Thyroid gland (tissue), 4 donors: Measurements from ENCODE around the gene GRK2. TPM values are rescaled to one million over a fixed set of nuclear protein-coding genes. Genes with fewer than 3 reads are reported as not detected.

ENCODE experiments used
- DNase-seq, 2 donors: peaks; one replicate each; pipeline ENCODE4 v3.0.0-alpha.2; 2019
- H3K27ac ChIP-seq, 3 donors: fragments of 200-600 bp; sonication (generic); 1 replicate in 2 of 3; 2 replicates in 1 of 3; pipeline ENCODE4 v1.5.1; 2016 to 2019; ENCODE audit warnings: mild to moderate bottlenecking in 1 of 3, moderate library complexity in 1 of 3
- H3K27me3 ChIP-seq: fragments of 200-600 bp; sonication (generic); one replicate; pipeline ENCODE4 v1.5.1; 2019
- H3K36me3 ChIP-seq, 2 donors: fragments of 200-600 bp; sonication (generic); one replicate each; pipeline ENCODE4 v1.5.1; 2016 to 2019
- H3K4me1 ChIP-seq, 2 donors: fragments of 200-600 bp; sonication (generic); one replicate each; pipeline ENCODE4 v1.5.1; 2017 to 2019
- H3K4me3 ChIP-seq, 3 donors: fragments of 200-600 bp; sonication (generic); replicated peaks in 1 of 3; 1 replicate in 2 of 3; 2 replicates in 1 of 3; pipeline ENCODE4 v1.5.1; 2016; ENCODE audit warnings: mild to moderate bottlenecking in 1 of 3
- H3K9me3 ChIP-seq: fragments of 200-600 bp; sonication (generic); one replicate; pipeline ENCODE4 v1.5.1; 2017
- POLR2A ChIP-seq, 2 donors: fragments of 450-650 bp; IDR thresholded peaks; one replicate each; pipeline ENCODE4 v1.6.1; 2017; ENCODE audit warnings: antibody characterized with exemption in 2 of 2, mild to moderate bottlenecking in 2 of 2, moderate library complexity in 1 of 2
- WGBS, 2 donors: methylation state at CpG; one replicate each; pipeline ENCODE4 v1.1.5; 2017; 5-methylcytosine and 5-hydroxymethylcytosine counted together
- intact Hi-C: fragments of 100-400 bp; cut with DNase I; formaldehyde crosslinking; loops from one replicate; pipeline ENCODE4 v1.15.1; 2023
- total RNA-seq, 4 donors: library from RNA; depleted of rRNA; stranded (reverse); fragments of >200 nt; gene quantifications; one replicate each; pipeline ENCODE4 v1.2.3, GENCODE V29; 2016
- TF ChIP-seq, protein P1 (sequence below), 6 experiments: fragments of 200-600 bp in 3 of 6; fragments of 450-650 bp in 3 of 6; sonication (generic) in 3 of 6; IDR thresholded peaks; one replicate each; pipeline ENCODE4 v1.5.1; 2016 to 2019; ENCODE audit warnings: antibody characterized with exemption in 6 of 6, mild to moderate bottlenecking in 2 of 6, inconsistent platforms in 1 of 6, moderate library complexity in 1 of 6

The GRK2 gene
- total RNA-seq, 4 donors from 2014 or later, result 32.8 to 55.8 (median 40.6) TPM

DNA sequence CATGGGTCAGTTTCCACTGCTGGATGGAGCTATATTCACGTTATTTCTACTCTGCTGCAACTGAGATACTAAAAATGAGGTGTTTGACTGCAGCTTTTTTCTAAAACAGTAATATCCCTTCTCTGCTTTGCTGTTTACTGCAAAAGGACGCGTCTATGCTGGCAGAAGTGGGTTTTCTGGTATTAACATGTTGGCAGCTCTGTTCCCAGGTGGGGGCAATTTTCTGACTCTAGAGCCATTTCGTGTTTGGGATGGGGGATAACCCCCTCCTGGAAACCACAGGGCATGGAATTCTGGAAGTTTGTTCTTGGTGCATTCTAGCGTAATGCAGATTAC is 4.9 kb downstream of the GRK2 start:
- no peak overlapping the region for H3K4me3 ChIP-seq
- no peak overlapping the region for H3K27ac ChIP-seq
- intact Hi-C loops, result no loop called here

DNA sequence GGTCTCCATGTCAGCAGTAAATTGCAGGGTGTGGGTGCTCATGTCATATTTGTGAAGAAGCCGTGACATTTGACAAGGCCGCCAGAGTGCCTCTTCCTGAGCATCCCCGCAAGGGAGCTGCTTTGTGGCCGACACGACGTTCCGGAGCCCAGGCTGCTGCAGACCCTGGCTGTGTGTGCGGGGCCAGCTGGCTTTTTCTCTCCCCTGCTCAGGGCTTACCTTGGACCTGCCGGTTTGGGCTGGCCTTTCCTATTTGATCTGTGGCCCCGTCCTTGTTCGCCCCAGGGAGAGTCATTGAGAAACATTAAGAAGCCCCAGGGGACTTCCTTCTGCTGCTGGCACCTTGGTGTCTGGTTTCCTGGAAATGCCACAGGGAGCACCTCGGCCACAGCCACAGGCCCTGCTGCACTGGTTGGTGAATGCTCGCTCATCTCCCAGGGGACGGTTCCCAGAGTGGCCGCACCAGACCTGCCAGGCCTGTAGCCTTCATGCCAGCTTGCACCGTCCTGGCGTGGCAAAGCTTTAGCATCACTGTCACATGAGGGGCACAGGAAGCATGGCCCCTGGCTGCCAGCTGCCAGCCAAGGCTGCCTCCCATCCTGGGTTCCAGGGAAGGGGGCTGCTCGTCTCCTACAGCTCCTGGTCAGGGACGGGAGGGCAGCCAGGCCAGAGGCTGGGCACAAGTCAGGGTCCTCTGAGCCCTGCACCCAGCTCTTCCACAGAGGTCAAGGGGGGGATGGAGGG is 5.4 kb downstream of the GRK2 start:
- Histone ChIP-seq H3K4me3 (no peak overlapping the region), H3K36me3 (peaks cover 0 to 4% of the 10 kb centered on the region in 2 donors), H3K9me3 (no peaks in the 10 kb centered on the region), H3K4me1 (peaks cover 45 to 90% of the 10 kb centered on the region in 2 donors), H3K27me3 (no peaks in the 10 kb centered on the region), H3K27ac (no peak overlapping the region)
- no peak for TF ChIP-seq POLR2A (IDR thresholded peaks at IDR 0.05)
- TF ChIP-seq, protein P1, sequence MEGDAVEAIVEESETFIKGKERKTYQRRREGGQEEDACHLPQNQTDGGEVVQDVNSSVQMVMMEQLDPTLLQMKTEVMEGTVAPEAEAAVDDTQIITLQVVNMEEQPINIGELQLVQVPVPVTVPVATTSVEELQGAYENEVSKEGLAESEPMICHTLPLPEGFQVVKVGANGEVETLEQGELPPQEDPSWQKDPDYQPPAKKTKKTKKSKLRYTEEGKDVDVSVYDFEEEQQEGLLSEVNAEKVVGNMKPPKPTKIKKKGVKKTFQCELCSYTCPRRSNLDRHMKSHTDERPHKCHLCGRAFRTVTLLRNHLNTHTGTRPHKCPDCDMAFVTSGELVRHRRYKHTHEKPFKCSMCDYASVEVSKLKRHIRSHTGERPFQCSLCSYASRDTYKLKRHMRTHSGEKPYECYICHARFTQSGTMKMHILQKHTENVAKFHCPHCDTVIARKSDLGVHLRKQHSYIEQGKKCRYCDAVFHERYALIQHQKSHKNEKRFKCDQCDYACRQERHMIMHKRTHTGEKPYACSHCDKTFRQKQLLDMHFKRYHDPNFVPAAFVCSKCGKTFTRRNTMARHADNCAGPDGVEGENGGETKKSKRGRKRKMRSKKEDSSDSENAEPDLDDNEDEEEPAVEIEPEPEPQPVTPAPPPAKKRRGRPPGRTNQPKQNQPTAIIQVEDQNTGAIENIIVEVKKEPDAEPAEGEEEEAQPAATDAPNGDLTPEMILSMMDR (IDR thresholded peaks at IDR 0.05), result no peak
- intact Hi-C loops, result no loop called here
- DNase-seq, result peak in 1 of 2 donors; percentile 1
- 78 to 83% methylated on average over 13 to 17 of the region's 19 CpGs for WGBS, 2 donors

More for the DNA sequence above, 4.9 kb downstream of the GRK2 start:
- H3K36me3 ChIP-seq, result peaks cover 0 to 4% of the 10 kb centered on the region in 2 donors
- no peaks in the 10 kb centered on the region for H3K27me3 ChIP-seq
- H3K9me3 ChIP-seq, result no peaks in the 10 kb centered on the region
- DNase-seq, result no peak
- peaks cover 45 to 85% of the 10 kb centered on the region in 2 donors for H3K4me1 ChIP-seq
- TF ChIP-seq, protein P1 (IDR thresholded peaks at IDR 0.05), result no peak
- WGBS, 2 donors, result 76 to 82% methylated on average over 5 of the region's 5 CpGs

DNA sequence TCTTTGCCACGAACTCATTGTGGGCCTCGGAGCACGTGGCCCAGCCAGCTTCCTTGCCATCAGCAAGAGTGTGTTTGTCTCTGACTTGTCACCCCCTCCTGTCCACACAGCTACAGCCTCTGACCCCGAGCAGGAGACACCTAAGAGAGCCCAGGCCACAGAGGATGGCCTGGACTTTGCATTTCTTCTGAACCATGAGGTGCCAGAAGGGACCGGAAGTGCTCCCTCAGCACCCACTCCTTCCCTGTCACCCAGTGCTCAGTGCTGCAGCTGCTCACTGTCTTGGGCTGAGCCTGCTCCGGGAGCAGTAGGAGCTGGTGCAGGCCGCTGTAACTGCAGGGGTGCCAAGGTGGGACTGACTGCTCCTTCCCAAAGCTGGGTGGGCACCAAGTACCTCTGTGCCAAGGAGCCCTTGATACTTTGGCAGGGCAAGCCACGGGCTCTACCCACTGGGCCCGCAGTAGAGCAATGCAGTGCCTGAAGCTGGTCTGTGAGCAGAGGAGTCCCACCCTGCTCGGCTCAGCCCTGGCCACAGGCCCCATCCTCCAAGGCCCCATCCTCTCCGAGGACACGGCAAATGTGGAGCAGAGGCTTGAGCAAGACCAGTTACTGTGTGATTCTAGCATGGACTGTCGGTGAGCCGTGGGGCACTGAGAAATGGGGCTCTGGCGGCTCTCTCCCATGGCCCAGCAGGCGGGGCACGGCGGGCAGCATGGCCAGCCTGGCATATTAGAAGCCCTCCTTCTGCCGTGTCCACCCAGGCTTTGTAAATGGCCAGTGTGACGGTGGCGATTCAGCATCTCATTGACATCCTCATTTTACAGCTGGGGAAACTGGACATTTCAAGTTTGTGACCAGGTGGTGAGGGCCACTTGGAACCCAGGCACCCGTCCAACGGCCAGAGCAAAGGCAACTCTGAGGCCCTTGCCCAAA is 6.3 kb downstream of the GRK2 start:
- no peak overlapping the region for H3K4me3 ChIP-seq

DNA sequence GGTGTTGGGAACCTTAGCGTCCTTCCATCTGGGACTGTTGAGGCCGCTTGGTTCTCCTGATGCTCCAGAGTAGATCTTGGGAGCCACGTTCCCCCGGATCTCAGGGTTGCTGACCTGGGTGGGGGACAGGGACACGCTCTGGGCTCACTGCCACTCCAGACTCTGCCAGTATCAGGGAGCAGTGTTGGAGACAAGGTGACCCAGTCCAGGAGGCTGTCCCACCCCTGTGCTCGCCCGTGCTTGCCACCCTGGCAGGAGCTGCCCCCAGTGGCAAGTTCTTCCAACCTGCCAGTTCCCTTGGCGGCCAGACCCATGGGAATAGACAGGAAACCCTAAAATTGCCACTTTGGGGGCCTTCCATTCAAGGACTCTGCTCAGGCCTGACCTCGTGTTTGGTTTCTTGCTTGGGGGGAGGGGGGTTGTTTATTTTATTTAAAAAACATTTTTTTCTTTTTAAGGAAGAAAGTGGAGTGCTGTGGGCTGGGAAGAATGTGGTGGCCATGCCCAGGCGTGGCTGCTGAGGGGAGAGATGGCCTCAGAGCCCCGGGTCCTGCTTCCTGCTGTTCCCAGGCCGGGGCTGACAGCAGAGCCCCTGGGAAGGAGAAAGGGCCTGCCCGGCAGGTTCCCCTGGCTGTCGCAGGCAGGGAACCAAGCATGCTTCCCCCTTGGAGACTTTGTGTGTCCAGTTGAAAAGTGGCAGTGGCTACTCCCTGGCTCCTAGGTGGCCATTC is 7.2 kb downstream of the GRK2 start:
- Histone ChIP-seq H3K4me3 (no peak overlapping the region), H3K9me3 (no peaks in the 10 kb centered on the region), H3K27me3 (no peaks in the 10 kb centered on the region), H3K27ac (peak overlapping the region; percentile 36 to 71 (median 47)), H3K36me3 (peaks cover 0 to 4% of the 10 kb centered on the region in 2 donors), H3K4me1 (peaks cover 47 to 94% of the 10 kb centered on the region in 2 donors)
- WGBS, 2 donors, result 51 to 62% methylated on average over 9 to 14 of the region's 14 CpGs
- no peak for TF ChIP-seq POLR2A (IDR thresholded peaks at IDR 0.05)
- TF ChIP-seq, protein P1 (IDR thresholded peaks at IDR 0.05), result no peak
- intact Hi-C loops, result no loop called here
- peak in 1 of 2 donors; percentile 2 for DNase-seq

More for the DNA sequence above, 6.3 kb downstream of the GRK2 start:
- WGBS, 2 donors, result 65 to 79% methylated on average over 7 to 13 of the region's 23 CpGs
- peaks cover 48 to 94% of the 10 kb centered on the region in 2 donors for H3K4me1 ChIP-seq
- H3K36me3 ChIP-seq, result peaks cover 0 to 4% of the 10 kb centered on the region in 2 donors
- no peak for TF ChIP-seq POLR2A (IDR thresholded peaks at IDR 0.05)
- TF ChIP-seq, protein P1 (IDR thresholded peaks at IDR 0.05), result no peak
- no peaks in the 10 kb centered on the region for H3K27me3 ChIP-seq
- DNase-seq, result peak; percentile 59 to 64
- H3K27ac ChIP-seq, result peak overlapping the region in 2 of 3 donors; percentile 36 to 71
- no peaks in the 10 kb centered on the region for H3K9me3 ChIP-seq
- intact Hi-C loops, result no loop called here
